Measurements from ENCODE around the gene GLYR1.

DNA sequence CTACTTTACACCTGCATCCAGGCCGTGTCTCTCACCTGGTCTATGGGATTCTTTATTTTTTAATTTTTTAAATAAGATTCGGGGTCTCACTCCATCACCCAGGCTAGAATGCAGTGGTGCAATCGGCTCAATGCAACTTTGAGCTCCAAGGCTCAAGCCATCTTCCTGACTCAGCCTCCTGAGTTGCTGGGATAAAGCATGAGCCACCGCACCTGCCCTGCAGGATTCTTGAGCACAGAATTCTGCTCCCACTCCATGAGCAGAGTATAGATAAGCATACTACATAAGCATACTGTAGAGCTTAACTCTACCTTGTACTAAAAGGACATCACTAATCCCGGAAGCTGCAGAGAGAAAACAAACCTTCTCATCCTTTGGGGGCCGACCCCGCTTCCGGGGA is 15.5 kb downstream of the GLYR1 start:
- TF ChIP-seq, protein P1, sequence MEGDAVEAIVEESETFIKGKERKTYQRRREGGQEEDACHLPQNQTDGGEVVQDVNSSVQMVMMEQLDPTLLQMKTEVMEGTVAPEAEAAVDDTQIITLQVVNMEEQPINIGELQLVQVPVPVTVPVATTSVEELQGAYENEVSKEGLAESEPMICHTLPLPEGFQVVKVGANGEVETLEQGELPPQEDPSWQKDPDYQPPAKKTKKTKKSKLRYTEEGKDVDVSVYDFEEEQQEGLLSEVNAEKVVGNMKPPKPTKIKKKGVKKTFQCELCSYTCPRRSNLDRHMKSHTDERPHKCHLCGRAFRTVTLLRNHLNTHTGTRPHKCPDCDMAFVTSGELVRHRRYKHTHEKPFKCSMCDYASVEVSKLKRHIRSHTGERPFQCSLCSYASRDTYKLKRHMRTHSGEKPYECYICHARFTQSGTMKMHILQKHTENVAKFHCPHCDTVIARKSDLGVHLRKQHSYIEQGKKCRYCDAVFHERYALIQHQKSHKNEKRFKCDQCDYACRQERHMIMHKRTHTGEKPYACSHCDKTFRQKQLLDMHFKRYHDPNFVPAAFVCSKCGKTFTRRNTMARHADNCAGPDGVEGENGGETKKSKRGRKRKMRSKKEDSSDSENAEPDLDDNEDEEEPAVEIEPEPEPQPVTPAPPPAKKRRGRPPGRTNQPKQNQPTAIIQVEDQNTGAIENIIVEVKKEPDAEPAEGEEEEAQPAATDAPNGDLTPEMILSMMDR (IDR thresholded peaks at IDR 0.05), result no peak
- no peak for TF ChIP-seq POLR2AphosphoS5 (IDR thresholded peaks at IDR 0.05; ENCODE audit: insufficient read depth in 1 of 2, low read depth in 1 of 2)
- no peak for TF ChIP-seq POLR2A (IDR thresholded peaks at IDR 0.05)

Data from vagina (tissue), 2 donors.